HG03196 (cell line): Measurements from ENCODE around the gene PAXIP1.
"Not testable (repeated sequence)": the region's sequence is repeated elsewhere in the genome, so short reads cannot be mapped to it uniquely, and the experiment has no call there.

Experiments
- ATAC-seq: cut with Tn5 transposase; IDR thresholded peaks from one replicate; pipeline ENCODE4 v1.9.1; 2021; ENCODE audit not compliant: unreplicated experiment

PAXIP1 gene

DNA sequence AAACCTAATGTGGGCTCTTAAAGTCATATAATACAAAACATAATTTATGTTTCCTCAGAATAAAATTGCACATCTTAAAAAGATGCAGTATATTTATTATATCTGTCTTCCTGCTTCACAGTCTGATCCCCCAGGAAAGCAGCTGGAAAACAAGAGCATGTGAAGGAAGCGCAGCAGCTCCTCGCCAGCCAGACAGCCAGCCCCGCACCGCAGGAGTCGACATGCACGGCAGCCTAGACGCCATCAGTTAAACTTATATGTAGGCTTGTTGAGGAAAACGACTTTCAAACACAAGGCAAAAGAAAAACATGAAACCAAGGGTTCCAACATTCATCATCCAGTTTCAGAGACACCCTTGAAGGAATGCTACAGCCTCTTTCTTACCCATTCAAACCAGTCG is 59.0 kb downstream of the PAXIP1 start:
- no peak for ATAC-seq

GRCh38 chr7:154942691-154943090 is 60.2 kb downstream of the PAXIP1 start:
- ATAC-seq, result no peak

GRCh38 chr7:154937837-154938236 is 65.1 kb downstream of the PAXIP1 start:
- ATAC-seq, result no peak

GRCh38 chr7:154934353-154934952 is 68.5 kb downstream of the PAXIP1 start:
- ATAC-seq, result not testable (repeated sequence)

DNA sequence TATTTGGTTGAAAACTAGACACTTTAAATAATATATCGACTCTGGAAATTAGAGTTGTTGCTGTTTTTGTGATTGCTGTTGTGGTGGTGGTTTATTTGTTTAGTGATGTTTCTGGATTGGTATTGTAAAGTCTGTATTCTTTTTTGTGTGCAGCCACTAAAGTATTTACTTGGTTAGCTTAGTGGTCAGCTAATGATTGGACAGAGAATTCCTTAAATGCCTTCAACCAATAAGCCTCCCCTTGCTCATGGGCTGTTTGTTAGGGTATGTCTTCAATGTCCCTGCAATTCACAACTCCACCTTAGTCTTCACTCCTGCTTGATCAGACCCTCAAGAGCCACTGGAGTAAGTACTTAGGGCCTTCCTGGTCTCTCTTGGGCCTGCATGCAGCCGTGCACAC is 71.0 kb downstream of the PAXIP1 start:
- ATAC-seq, result no peak

GRCh38 chr7:154929006-154929726 is 73.8 kb downstream of the PAXIP1 start:
- no peak for ATAC-seq

DNA sequence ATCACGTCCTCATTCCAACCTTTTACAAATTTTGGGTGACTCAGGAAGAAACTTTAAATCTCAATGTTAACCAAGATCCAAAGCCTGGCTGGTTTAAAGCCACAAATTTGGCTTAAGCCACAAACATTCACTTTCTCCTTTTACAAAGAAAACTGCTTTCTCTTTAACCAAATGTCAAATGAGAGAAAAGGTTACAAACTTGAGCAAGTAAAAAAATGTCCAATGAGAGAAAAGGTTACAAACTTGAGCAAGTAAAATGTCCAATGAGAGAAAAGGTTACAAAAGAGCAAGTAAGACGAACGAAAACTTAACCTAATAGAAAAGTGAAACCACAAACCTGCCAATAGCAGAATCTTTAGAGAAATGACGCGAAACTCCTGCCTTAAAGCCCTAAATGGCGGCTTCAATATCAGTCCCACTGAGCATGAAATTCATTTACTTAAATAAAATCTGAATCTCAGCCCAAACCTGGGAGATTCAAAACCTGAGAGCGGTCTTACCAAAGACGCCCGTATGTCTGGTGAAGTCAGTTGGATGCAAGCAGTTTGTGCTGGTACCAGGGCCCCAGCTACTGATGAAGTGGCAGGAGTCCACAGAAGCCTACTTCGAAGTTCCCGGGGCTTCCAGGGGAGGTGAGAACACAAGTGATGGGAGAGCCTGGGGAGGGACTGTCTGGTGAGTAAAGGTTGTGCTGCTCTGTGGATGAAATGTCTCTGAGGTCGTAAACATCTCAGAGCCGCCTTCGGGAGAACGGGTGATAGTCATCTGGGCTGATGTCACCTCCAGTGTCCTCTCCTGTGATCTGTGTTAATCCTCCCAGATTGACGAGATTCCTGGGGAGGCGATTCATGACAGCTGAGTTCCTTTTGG is 74.6 kb downstream of the PAXIP1 start:
- peak; percentile 86 for ATAC-seq

DNA sequence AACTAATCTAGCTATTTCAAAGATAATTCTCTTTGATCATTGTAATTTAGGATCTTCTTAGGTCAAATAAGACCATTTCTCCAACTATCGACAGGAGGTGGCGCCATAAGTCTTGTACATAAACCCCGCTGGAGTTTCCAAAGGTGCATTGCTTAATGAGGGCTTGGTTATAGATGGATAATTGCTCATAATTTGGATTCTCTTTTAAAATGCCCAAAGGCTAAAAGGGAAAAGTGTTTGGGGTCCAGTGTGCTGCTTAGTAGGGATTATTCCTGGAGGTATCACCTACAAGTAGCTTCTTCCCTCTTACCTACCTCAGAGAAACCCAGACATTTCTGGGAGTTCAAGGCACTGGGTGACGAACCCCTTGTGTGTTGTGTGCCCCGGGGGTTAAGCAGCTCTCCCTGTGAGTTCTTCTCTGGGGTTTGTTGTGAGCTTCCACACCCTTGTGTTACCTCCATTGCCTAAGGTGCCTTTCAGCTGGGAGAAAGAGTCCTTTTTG is 75.2 kb downstream of the PAXIP1 start:
- peak; percentile 52 for ATAC-seq

- not testable (repeated sequence) for ATAC-seq
These were observed 80.5 kb downstream of the PAXIP1 start for GRCh38 chr7:154922472-154922871.

- ATAC-seq, result no peak
These were observed 83.3 kb downstream of the PAXIP1 start for GRCh38 chr7:154919344-154920225.

GRCh38 chr7:154918741-154919140 is 84.2 kb downstream of the PAXIP1 start:
- no peak for ATAC-seq

- no peak for ATAC-seq
These were observed 84.7 kb downstream of the PAXIP1 start for GRCh38 chr7:154918266-154918665.

GRCh38 chr7:154917808-154918160 is 85.1 kb downstream of the PAXIP1 start:
- no peak for ATAC-seq

DNA sequence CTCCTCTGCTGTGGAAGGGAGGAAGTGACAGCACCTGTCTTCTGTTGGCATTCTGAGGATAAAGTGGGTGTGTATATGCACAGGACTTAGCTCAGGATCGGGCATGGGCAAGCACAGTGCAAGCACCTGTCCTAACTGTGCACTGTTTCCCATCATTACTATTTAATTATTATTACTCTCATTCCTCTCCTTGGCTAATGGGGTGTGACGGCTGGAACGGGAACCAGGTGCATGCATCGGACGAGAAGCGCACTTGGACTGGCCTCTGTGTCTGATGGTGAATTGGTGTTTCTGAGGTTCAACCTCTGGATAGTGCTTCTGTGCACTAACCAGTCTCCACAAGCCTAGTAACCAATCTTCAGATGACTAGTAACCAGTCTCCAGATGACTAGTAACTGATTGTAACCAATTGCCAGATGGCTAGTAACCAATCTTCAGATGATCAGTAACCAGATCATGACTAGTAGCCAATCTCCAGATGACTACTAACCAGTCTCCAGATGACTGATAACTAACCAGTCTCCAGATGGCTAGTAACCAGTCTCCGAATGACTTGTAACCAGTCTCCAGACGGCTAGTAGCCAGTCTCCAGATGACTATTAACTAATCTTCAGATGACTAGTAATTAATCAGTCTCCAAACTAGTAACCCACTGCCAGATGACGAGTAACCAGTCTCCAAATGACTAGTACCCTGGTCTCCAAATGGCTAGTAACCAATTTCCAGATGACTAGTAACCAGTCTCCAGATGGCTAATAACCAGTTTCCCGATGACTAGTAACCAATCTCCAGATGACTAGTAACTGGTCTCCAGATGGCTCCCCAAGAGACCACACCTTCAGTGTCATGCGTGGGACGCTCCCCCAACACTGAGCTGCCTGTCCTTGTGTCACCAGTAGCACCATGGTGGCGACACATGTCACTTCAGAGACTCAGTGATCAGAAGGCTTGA is 85.8 kb downstream of the PAXIP1 start:
- ATAC-seq, result no peak

DNA sequence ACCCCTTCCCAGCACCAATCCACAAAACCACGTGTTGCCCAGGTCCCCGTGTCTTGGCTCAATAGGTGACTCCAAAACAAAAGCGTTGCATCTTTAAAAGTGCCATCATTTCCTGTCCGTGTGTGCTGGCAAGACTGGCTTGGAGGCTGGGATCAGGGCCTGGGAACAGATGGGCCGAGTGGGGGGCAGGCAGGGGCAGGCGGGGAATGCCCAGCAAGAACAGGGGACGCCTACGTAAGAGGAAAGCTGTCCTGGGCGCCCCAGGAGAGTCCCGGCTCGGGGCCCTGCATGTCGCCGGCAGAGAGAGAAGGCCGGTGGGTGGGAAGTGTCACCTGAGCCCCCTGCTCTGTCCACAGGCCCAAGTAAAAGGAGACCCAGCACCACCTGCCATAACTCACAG is 86.5 kb downstream of the PAXIP1 start:
- ATAC-seq, result no peak

GRCh38 chr7:154915600-154915999 is 87.3 kb downstream of the PAXIP1 start:
- no peak for ATAC-seq

- no peak for ATAC-seq
These were observed 87.9 kb downstream of the PAXIP1 start for GRCh38 chr7:154914996-154915380.

- ATAC-seq, result peak; percentile 16
These were observed 88.5 kb downstream of the PAXIP1 start for GRCh38 chr7:154914308-154914995.
